Smooth muscle cell (in vitro differentiated cells): ENCODE measurements around the gene MIA. TPM values are rescaled to one million over a fixed set of nuclear protein-coding genes. Genes with fewer than 3 reads are reported as not detected.

ENCODE experiments used
- DNase-seq: peaks from one replicate; lab custom pipeline; 2025; ENCODE audit not compliant: unreplicated experiment; lab: John Stamatoyannopoulos, UW
- H2AFZ ChIP-seq: fragments of 200-600 bp; sonication (generic); 2 replicates; pipeline ENCODE4 v1.6.0; 2016; ENCODE audit warnings: antibody characterized with exemption, low read depth, mild to moderate bottlenecking
- H3F3A ChIP-seq: fragments of 200-600 bp; sonication (generic); 2 replicates; pipeline ENCODE4 v1.6.0; 2017; ENCODE audit warnings: antibody characterized with exemption, low read depth
- H3K27ac ChIP-seq: fragments of 200-600 bp; sonication (generic); 2 replicates; pipeline ENCODE4 v1.5.1; 2016; ENCODE audit warnings: low read depth, mild to moderate bottlenecking
- H3K27me3 ChIP-seq: fragments of 200-600 bp; sonication (generic); 2 replicates; pipeline ENCODE4 v1.6.1; 2016; ENCODE audit warnings: low read depth, mild to moderate bottlenecking
- H3K36me3 ChIP-seq: fragments of 200-600 bp; sonication (generic); 2 replicates; pipeline ENCODE4 v1.5.1; 2016; ENCODE audit warnings: low read depth
- H3K4me1 ChIP-seq: fragments of 200-600 bp; sonication (generic); 2 replicates; pipeline ENCODE4 v1.5.1; 2016; ENCODE audit warnings: low read depth
- H3K4me2 ChIP-seq: fragments of 200-600 bp; sonication (generic); 2 replicates; pipeline ENCODE4 v1.6.0; 2016; ENCODE audit warnings: mild to moderate bottlenecking
- H3K4me3 ChIP-seq: fragments of 200-600 bp; sonication (generic); 2 replicates; pipeline ENCODE4 v1.5.1; 2016; ENCODE audit warnings: mild to moderate bottlenecking
- H3K79me2 ChIP-seq: fragments of 200-600 bp; sonication (generic); 2 replicates; pipeline ENCODE4 v1.6.0; 2016; ENCODE audit warnings: low read depth, mild to moderate bottlenecking
- H3K9ac ChIP-seq: fragments of 200-600 bp; sonication (generic); 2 replicates; pipeline ENCODE4 v1.6.0; 2016; ENCODE audit warnings: low read depth
- H3K9me3 ChIP-seq: fragments of 200-600 bp; sonication (generic); replicated peaks from 2 replicates; pipeline ENCODE4 v1.5.1; 2016; ENCODE audit warnings: low read depth
- H4K20me1 ChIP-seq: fragments of 200-600 bp; sonication (generic); 2 replicates; pipeline ENCODE4 v1.6.0; 2016; ENCODE audit warnings: low read depth
- CTCF ChIP-seq: fragments of 200-600 bp; sonication (generic); IDR thresholded peaks from 2 replicates; pipeline ENCODE4 v1.5.1; 2017; ENCODE audit warnings: borderline replicate concordance, mild to moderate bottlenecking, antibody characterized with exemption; ENCODE audit not compliant: insufficient read depth, poor library complexity, severe bottlenecking
- WGBS: methylation state at CpG from one replicate; pipeline ENCODE4 v1.1.7; 2016; ENCODE audit warnings: low lambda C conversion rate; 5-methylcytosine and 5-hydroxymethylcytosine counted together
- polyA plus RNA-seq: library from polyadenylated mRNA; unstranded; fragments of >200 nt; fragmentation: Nextera tagmentation; extraction: Ambion mirVana; gene quantifications from 2 replicates; pipeline ENCODE4 v1.2.1, GENCODE V29; 2016
- total RNA-seq: library from RNA; depleted of rRNA; stranded (reverse); fragments of >200 nt; gene quantifications from 2 replicates; pipeline ENCODE4 v1.2.3, GENCODE V29; 2014

MIA gene
- total and polyA plus RNA-seq, 2 experiments from 2014 or later = 2.4 to 3.8 TPM

DNA sequence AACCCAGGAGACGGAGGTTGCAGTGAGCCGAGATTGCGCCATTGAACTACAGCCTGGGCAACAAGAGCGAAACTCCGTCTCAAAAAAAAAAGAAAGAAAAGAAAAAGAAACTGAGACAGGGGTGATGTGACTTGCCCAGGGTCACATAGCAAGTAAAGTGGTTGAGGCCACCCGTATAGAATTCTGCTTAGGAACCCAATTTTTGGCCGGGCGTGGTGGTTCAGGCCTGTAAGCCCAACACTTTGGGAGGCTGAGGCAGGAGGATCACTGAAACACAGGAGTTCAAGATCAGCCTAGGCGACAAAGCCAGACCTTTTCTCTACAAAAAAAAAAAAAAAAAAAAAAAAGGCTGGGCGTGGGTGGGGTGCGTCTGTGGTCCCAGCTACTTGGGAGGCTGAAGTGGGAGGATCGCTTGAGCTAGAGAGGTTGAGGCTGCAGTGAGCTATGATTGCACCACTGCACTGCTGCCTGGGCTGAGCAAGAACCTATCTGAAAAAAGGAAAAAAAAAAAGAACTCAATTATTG is 23.0 kb upstream of the MIA start:
- Histone ChIP-seq H2AFZ (no peak overlapping the region), H4K20me1 (peaks cover 35% of the 10 kb centered on the region), H3K36me3 (no peaks in the 10 kb centered on the region), H3K79me2 (peaks cover 55% of the 10 kb centered on the region), H3K4me1 (peaks cover 16% of the 10 kb centered on the region), H3K4me3 (peak overlapping the region; percentile 66), H3K27ac (peak overlapping the region; percentile 87), H3F3A (no peaks in the 10 kb centered on the region), H3K9me3 (no peaks in the 10 kb centered on the region), H3K27me3 (no peaks in the 10 kb centered on the region), H3K4me2 (peak overlapping the region; percentile 84), H3K9ac (peak overlapping the region; percentile 89)
- no peak for DNase-seq
- TF ChIP-seq CTCF = no peak
- WGBS = 72% methylated on average over 10 of the region's 12 CpGs

DNA sequence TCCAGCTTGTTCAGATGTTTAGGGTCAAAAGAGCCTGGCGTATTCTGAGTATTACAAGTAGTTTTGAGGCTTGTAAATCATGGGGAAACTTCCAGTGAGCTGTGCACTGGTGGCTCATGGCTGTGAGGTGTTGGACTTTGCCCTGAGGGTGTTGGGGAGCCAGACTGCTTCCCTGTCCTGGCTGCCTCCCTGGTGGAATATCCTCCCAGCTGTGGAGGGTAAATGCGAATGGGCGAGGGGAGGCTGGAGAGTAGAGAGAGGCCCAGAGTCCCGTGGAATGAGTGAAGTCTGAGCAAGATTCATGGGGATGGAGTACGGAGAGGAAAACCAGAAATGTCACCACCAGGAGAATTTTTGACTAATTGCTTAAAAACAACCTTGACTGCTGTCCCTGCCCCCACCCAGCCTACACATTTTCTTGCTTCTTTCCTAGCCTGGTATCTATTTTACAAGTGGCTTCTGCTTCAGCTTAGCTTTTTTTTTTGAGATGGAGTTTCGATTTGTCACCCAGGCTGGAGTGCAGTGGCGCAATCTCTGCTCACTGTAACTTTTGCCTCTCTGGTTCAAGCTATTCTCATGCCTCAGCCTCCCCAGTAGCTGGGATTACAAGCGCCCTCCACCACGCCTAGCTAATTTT is 20.6 kb upstream of the MIA start:
- peak; percentile 4 for DNase-seq
- Histone ChIP-seq H3K4me2 (peak overlapping the region; percentile 45), H3K9ac (peak overlapping the region; percentile 6), H3K4me1 (peaks cover 10% of the 10 kb centered on the region), H3K27ac (peak overlapping the region; percentile 73), H3K27me3 (no peaks in the 10 kb centered on the region), H3K79me2 (peaks cover 64% of the 10 kb centered on the region), H4K20me1 (peaks cover 47% of the 10 kb centered on the region), H3K36me3 (peaks cover 5% of the 10 kb centered on the region), H3K9me3 (no peaks in the 10 kb centered on the region), H2AFZ (no peak overlapping the region), H3F3A (no peaks in the 10 kb centered on the region), H3K4me3 (peak overlapping the region; percentile 6)
- TF ChIP-seq CTCF = no peak
- 53% methylated on average over 9 of the region's 9 CpGs for WGBS

GRCh38 chr19:40755248-40755624 is 20.1 kb upstream of the MIA start:
- DNase-seq = no peak
- H3K4me2 ChIP-seq = no peak overlapping the region
- TF ChIP-seq CTCF = no peak
- no peak overlapping the region for H3K9ac ChIP-seq
- no peaks in the 10 kb centered on the region for H3F3A ChIP-seq
- WGBS = 86% methylated on average over 3 of the region's 3 CpGs
- H3K4me3 ChIP-seq = no peak overlapping the region
- H3K27ac ChIP-seq = peak overlapping the region; percentile 73
- peaks cover 64% of the 10 kb centered on the region for H3K79me2 ChIP-seq
- peaks cover 49% of the 10 kb centered on the region for H4K20me1 ChIP-seq
- no peak overlapping the region for H2AFZ ChIP-seq
- no peaks in the 10 kb centered on the region for H3K9me3 ChIP-seq
- peaks cover 6% of the 10 kb centered on the region for H3K4me1 ChIP-seq
- peaks cover 10% of the 10 kb centered on the region for H3K36me3 ChIP-seq
- H3K27me3 ChIP-seq = no peaks in the 10 kb centered on the region

- Histone ChIP-seq H3F3A (no peaks in the 10 kb centered on the region), H3K9ac (no peak overlapping the region), H3K9me3 (no peaks in the 10 kb centered on the region), H4K20me1 (peaks cover 51% of the 10 kb centered on the region), H3K36me3 (peaks cover 12% of the 10 kb centered on the region), H3K27ac (no peak overlapping the region), H3K4me3 (no peak overlapping the region), H3K4me2 (no peak overlapping the region), H2AFZ (no peak overlapping the region), H3K4me1 (peaks cover 6% of the 10 kb centered on the region), H3K79me2 (peaks cover 64% of the 10 kb centered on the region), H3K27me3 (no peaks in the 10 kb centered on the region)
- TF ChIP-seq CTCF = no peak
- WGBS = 96% methylated on average over 8 of the region's 8 CpGs
- DNase-seq = no peak
Measured at GRCh38 chr19:40755791-40756190, 19.5 kb upstream of the MIA start.
